Ishikawa (cell line): ENCODE measurements around the gene ARMC3.

Experiments
- CEBPB ChIP-seq: IDR thresholded peaks from 2 replicates; pipeline ENCODE4 v1.6.1; 2012
- CREB1 ChIP-seq: IDR thresholded peaks from 2 replicates; pipeline ENCODE4 v1.6.1; 2012; ENCODE audit warnings: low read depth
- EGR1 ChIP-seq: IDR thresholded peaks from 2 replicates; pipeline ENCODE4 v1.6.1; 2012
- EP300 ChIP-seq: IDR thresholded peaks from 2 replicates; pipeline ENCODE4 v1.6.1; 2012; ENCODE audit warnings: borderline replicate concordance
- FOXM1 ChIP-seq: IDR thresholded peaks from 2 replicates; pipeline ENCODE4 v1.6.1; 2012; ENCODE audit warnings: low read depth, borderline replicate concordance
- MAX ChIP-seq: IDR thresholded peaks from 2 replicates; pipeline ENCODE4 v1.6.1; 2012
- RAD21 ChIP-seq: IDR thresholded peaks from 2 replicates; pipeline ENCODE4 v1.6.1; 2012; ENCODE audit warnings: low read depth
- REST ChIP-seq: IDR thresholded peaks from 2 replicates; pipeline ENCODE4 v1.6.1; 2012; ENCODE audit warnings: low read depth, mild to moderate bottlenecking
- TAF1 ChIP-seq: IDR thresholded peaks from 2 replicates; pipeline ENCODE4 v1.6.1; 2012; ENCODE audit warnings: low read depth, mild to moderate bottlenecking
- TCF12 ChIP-seq: IDR thresholded peaks from 2 replicates; pipeline ENCODE4 v1.6.1; 2012; ENCODE audit warnings: low read depth
- TEAD4 ChIP-seq: IDR thresholded peaks from 2 replicates; pipeline ENCODE4 v1.6.1; 2012
- USF1 ChIP-seq: IDR thresholded peaks from 2 replicates; pipeline ENCODE4 v1.6.1; 2012
- YY1 ChIP-seq: IDR thresholded peaks from 2 replicates; pipeline ENCODE4 v1.6.1; 2012; ENCODE audit warnings: low read depth
- ZBTB7A ChIP-seq: IDR thresholded peaks from 2 replicates; pipeline ENCODE4 v1.6.1; 2012; ENCODE audit warnings: low read depth

DNA sequence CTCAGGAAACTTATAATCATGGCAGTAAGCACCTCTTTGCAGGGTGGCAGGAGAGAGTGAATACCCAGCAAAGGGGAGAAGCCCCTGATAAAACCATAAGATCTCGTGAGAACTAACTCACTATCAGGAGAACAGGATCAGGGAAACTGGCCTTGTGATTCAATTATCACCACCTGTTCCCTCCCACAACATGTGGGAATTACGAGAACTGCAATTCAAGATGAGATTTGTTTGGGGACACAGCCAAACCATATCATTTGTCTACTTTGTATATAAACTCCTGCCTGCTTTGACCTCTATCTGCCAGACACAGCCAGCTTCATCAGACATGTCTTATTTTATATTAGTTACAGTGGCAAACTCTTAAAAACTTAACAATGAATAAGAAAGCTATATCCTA is 50.4 kb downstream of the ARMC3 start:
- TF ChIP-seq EP300: no peak
- TF ChIP-seq FOXM1: no peak
- TF ChIP-seq TAF1: no peak
- TF ChIP-seq TCF12: no peak
- no peak for TF ChIP-seq REST
- no peak for TF ChIP-seq CEBPB
- no peak for TF ChIP-seq YY1
- no peak for TF ChIP-seq ZBTB7A
- TF ChIP-seq EGR1: no peak
- TF ChIP-seq RAD21: no peak
- no peak for TF ChIP-seq CREB1
- TF ChIP-seq MAX: no peak
- TF ChIP-seq TEAD4: no peak
- no peak for TF ChIP-seq USF1
